Measurements from ENCODE around the gene SNX3.
A peak's percentile ranks its signal among the peaks of the same experiment; 100 is the strongest.

SNX3 gene

DNA sequence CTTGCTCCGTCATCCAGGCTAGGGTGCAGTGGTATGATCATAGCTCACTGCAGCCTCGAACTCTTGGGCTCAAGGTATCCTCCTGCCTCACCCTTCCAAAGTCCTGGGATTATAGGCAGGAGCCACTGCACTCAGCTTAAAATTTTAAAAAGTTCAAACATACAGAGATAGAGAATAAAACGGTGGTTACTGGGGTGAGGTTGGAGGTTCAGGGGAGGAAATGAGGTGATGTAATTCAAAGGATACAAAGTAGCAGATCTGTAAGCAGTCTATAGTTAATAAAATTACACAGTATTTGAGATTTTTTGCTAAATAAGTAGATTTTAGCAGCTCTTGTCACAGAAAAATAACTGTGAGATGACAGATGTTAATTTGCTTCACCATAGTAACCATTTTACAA is 26.5 kb upstream of the SNX3 start:
- no peaks in the 10 kb centered on the region for H3K36me3 ChIP-seq (ENCODE audit: control insufficient read depth in 1 of 2, insufficient read depth in 2 of 2, low read length in 2 of 2)
- no peak overlapping the region for H2BK120ac ChIP-seq (ENCODE audit: insufficient read depth, low read length, poor library complexity)
- H3K79me1 ChIP-seq (ENCODE audit: low read length): no peaks in the 10 kb centered on the region
- H2AK5ac ChIP-seq (ENCODE audit: low read length): no peak overlapping the region
- no peak overlapping the region for H3K23ac ChIP-seq (ENCODE audit: low read length)
- no peaks in the 10 kb centered on the region for H3K9me3 ChIP-seq (ENCODE audit: insufficient read depth, low read depth, low read length)
- no peak overlapping the region for H3K4me2 ChIP-seq (ENCODE audit: low read length)
- no peak overlapping the region for H2BK5ac ChIP-seq (ENCODE audit: low read depth, low read length, poor library complexity)
- no peak overlapping the region for H4K91ac ChIP-seq (ENCODE audit: low read depth, low read length)
- no peaks in the 10 kb centered on the region for H3K27me3 ChIP-seq (ENCODE audit: insufficient read depth, low read length)
- H2AFZ ChIP-seq (ENCODE audit: insufficient read depth, low read length, poor library complexity): no peak overlapping the region
- H3K9ac ChIP-seq (ENCODE audit: low read length): no peak overlapping the region
- H3K18ac ChIP-seq (ENCODE audit: low read length): no peak overlapping the region
- no peaks in the 10 kb centered on the region for H3K4me1 ChIP-seq (ENCODE audit: control insufficient read depth in 1 of 2, insufficient read depth in 2 of 2, low read length in 2 of 2)
- no peak overlapping the region for H2BK12ac ChIP-seq (ENCODE audit: low read length)
- no peak overlapping the region for H3K14ac ChIP-seq (ENCODE audit: low read length)
- no peak overlapping the region for H3K27ac ChIP-seq (ENCODE audit: low read depth, low read length)
- H3K4me3 ChIP-seq (ENCODE audit: low read depth, low read length): no peak overlapping the region
- DNase-seq: no peak
- H4K12ac ChIP-seq (ENCODE audit: low read depth, low read length): no peak overlapping the region
- no peak overlapping the region for H3K4ac ChIP-seq (ENCODE audit: low read depth, low read length)
- WGBS (ENCODE audit: extremely low coverage, insufficient coverage, insufficient read length): no CpG with 5 or more reads among the region's 3 CpGs
- no peak overlapping the region for H4K8ac ChIP-seq (ENCODE audit: low read depth, low read length)
- no peaks in the 10 kb centered on the region for H3K79me2 ChIP-seq (ENCODE audit: control insufficient read depth, insufficient read depth, low read length, poor library complexity)

GRCh38 chr6:108286366-108286765 is 25.5 kb upstream of the SNX3 start:
- H4K12ac ChIP-seq (ENCODE audit: low read depth, low read length): no peak overlapping the region
- no peak overlapping the region for H3K9ac ChIP-seq (ENCODE audit: low read length)
- no peak overlapping the region for H3K27ac ChIP-seq (ENCODE audit: low read depth, low read length)
- no peak overlapping the region for H2BK120ac ChIP-seq (ENCODE audit: insufficient read depth, low read length, poor library complexity)
- H3K4me1 ChIP-seq (ENCODE audit: control insufficient read depth in 1 of 2, insufficient read depth in 2 of 2, low read length in 2 of 2): no peaks in the 10 kb centered on the region
- no peak overlapping the region for H3K23ac ChIP-seq (ENCODE audit: low read length)
- H3K14ac ChIP-seq (ENCODE audit: low read length): no peak overlapping the region
- H3K36me3 ChIP-seq (ENCODE audit: control insufficient read depth in 1 of 2, insufficient read depth in 2 of 2, low read length in 2 of 2): no peaks in the 10 kb centered on the region
- H2BK5ac ChIP-seq (ENCODE audit: low read depth, low read length, poor library complexity): no peak overlapping the region
- H3K79me1 ChIP-seq (ENCODE audit: low read length): no peaks in the 10 kb centered on the region
- no peak overlapping the region for H4K91ac ChIP-seq (ENCODE audit: low read depth, low read length)
- H2AFZ ChIP-seq (ENCODE audit: insufficient read depth, low read length, poor library complexity): no peak overlapping the region
- H2AK5ac ChIP-seq (ENCODE audit: low read length): no peak overlapping the region
- no peak overlapping the region for H3K4ac ChIP-seq (ENCODE audit: low read depth, low read length)
- no peaks in the 10 kb centered on the region for H3K79me2 ChIP-seq (ENCODE audit: control insufficient read depth, insufficient read depth, low read length, poor library complexity)
- no peak overlapping the region for H3K4me2 ChIP-seq (ENCODE audit: low read length)
- H2BK12ac ChIP-seq (ENCODE audit: low read length): no peak overlapping the region
- H4K8ac ChIP-seq (ENCODE audit: low read depth, low read length): no peak overlapping the region
- DNase-seq: no peak
- H3K9me3 ChIP-seq (ENCODE audit: insufficient read depth, low read depth, low read length): no peaks in the 10 kb centered on the region
- H3K4me3 ChIP-seq (ENCODE audit: low read depth, low read length): no peak overlapping the region
- WGBS (ENCODE audit: extremely low coverage, insufficient coverage, insufficient read length): no CpG with 5 or more reads among the region's 4 CpGs
- H3K27me3 ChIP-seq (ENCODE audit: insufficient read depth, low read length): no peaks in the 10 kb centered on the region
- no peak overlapping the region for H3K18ac ChIP-seq (ENCODE audit: low read length)

DNA sequence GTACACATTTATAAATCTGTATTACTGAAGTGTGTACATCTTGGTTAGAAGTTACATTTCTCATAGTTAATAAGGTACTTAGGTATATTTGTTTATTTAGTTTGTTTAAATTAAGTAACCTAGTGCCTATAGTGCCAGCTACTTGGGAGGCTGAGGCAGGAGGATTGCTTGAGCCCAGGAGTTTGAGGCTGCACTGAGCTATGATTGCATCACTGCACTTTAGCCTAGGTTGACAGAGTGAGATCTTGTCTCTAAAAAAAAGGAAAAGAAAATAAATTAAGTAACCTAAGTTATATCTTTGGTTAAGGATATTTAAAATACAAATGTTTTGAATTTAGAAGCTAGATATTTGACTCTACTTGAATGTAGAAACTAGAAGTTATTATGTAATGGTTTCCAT is 24.5 kb upstream of the SNX3 start:
- Histone ChIP-seq H4K12ac (ENCODE audit: low read depth, low read length) (no peak overlapping the region), H3K14ac (ENCODE audit: low read length) (no peak overlapping the region), H3K27me3 (ENCODE audit: insufficient read depth, low read length) (no peaks in the 10 kb centered on the region), H2BK120ac (ENCODE audit: insufficient read depth, low read length, poor library complexity) (no peak overlapping the region), H3K36me3 (ENCODE audit: control insufficient read depth in 1 of 2, insufficient read depth in 2 of 2, low read length in 2 of 2) (no peaks in the 10 kb centered on the region), H3K4me1 (ENCODE audit: control insufficient read depth in 1 of 2, insufficient read depth in 2 of 2, low read length in 2 of 2) (no peaks in the 10 kb centered on the region), H4K8ac (ENCODE audit: low read depth, low read length) (no peak overlapping the region), H3K9ac (ENCODE audit: low read length) (no peak overlapping the region), H3K4me2 (ENCODE audit: low read length) (no peak overlapping the region), H3K27ac (ENCODE audit: low read depth, low read length) (no peak overlapping the region), H3K79me2 (ENCODE audit: control insufficient read depth, insufficient read depth, low read length, poor library complexity) (no peaks in the 10 kb centered on the region), H3K79me1 (ENCODE audit: low read length) (no peaks in the 10 kb centered on the region), H2AFZ (ENCODE audit: insufficient read depth, low read length, poor library complexity) (no peak overlapping the region), H3K4me3 (ENCODE audit: low read depth, low read length) (no peak overlapping the region), H3K9me3 (ENCODE audit: insufficient read depth, low read depth, low read length) (no peaks in the 10 kb centered on the region), H3K4ac (ENCODE audit: low read depth, low read length) (no peak overlapping the region), H2AK5ac (ENCODE audit: low read length) (no peak overlapping the region), H2BK5ac (ENCODE audit: low read depth, low read length, poor library complexity) (no peak overlapping the region), H4K91ac (ENCODE audit: low read depth, low read length) (no peak overlapping the region), H3K18ac (ENCODE audit: low read length) (no peak overlapping the region), H3K23ac (ENCODE audit: low read length) (no peak overlapping the region), H2BK12ac (ENCODE audit: low read length) (no peak overlapping the region)
- DNase-seq: no peak

- Histone ChIP-seq H2AFZ (ENCODE audit: insufficient read depth, low read length, poor library complexity) (no peak overlapping the region), H2BK12ac (ENCODE audit: low read length) (no peak overlapping the region), H3K4me3 (ENCODE audit: low read depth, low read length) (no peak overlapping the region)
Measured at GRCh38 chr6:108277831-108278230, 17.0 kb upstream of the SNX3 start.

More at GRCh38 chr6:108277831-108278230, 17.0 kb upstream of the SNX3 start:
- Histone ChIP-seq H3K18ac (ENCODE audit: low read length) (no peak overlapping the region), H2BK5ac (ENCODE audit: low read depth, low read length, poor library complexity) (no peak overlapping the region), H2BK120ac (ENCODE audit: insufficient read depth, low read length, poor library complexity) (no peak overlapping the region), H3K4me1 (ENCODE audit: control insufficient read depth in 1 of 2, insufficient read depth in 2 of 2, low read length in 2 of 2) (peaks cover 0 to 2% of the 10 kb centered on the region in 2 experiments), H3K27me3 (ENCODE audit: insufficient read depth, low read length) (no peaks in the 10 kb centered on the region), H4K91ac (ENCODE audit: low read depth, low read length) (no peak overlapping the region), H2AK5ac (ENCODE audit: low read length) (no peak overlapping the region), H3K14ac (ENCODE audit: low read length) (no peak overlapping the region), H3K36me3 (ENCODE audit: control insufficient read depth in 1 of 2, insufficient read depth in 2 of 2, low read length in 2 of 2) (no peaks in the 10 kb centered on the region), H4K8ac (ENCODE audit: low read depth, low read length) (no peak overlapping the region), H3K23ac (ENCODE audit: low read length) (no peak overlapping the region), H3K4ac (ENCODE audit: low read depth, low read length) (no peak overlapping the region), H3K9me3 (ENCODE audit: insufficient read depth, low read depth, low read length) (no peaks in the 10 kb centered on the region), H3K4me2 (ENCODE audit: low read length) (no peak overlapping the region), H3K9ac (ENCODE audit: low read length) (no peak overlapping the region), H3K79me1 (ENCODE audit: low read length) (no peaks in the 10 kb centered on the region), H4K12ac (ENCODE audit: low read depth, low read length) (no peak overlapping the region), H3K27ac (ENCODE audit: low read depth, low read length) (no peak overlapping the region), H3K79me2 (ENCODE audit: control insufficient read depth, insufficient read depth, low read length, poor library complexity) (no peaks in the 10 kb centered on the region)
- WGBS (ENCODE audit: extremely low coverage, insufficient coverage, insufficient read length): no CpG with 5 or more reads among the region's 4 CpGs
- peak; percentile 86 to 93 for DNase-seq
